ENCODE data around the gene MSMB.

Gene MSMB

GRCh38 chr10:46031648-46032532 lies 14.2 kb downstream of the MSMB start:
- DNase-seq = no peak

GRCh38 chr10:46030091-46030937 lies 15.8 kb downstream of the MSMB start, which contains the start of gene NCOA4:
TSS of gene NCOA4 (minus strand) at chr10:46030623. CDS start at chr10:46016680, 13,943 bp downstream.
- DNase-seq = peak; percentile 97

GRCh38 chr10:46029461-46030030 lies 16.5 kb downstream of the MSMB start:
- no peak for DNase-seq

GRCh38 chr10:46028584-46029460 lies 17.2 kb downstream of the MSMB start:
- DNase-seq = peak; percentile 27 to 69

- DNase-seq = no peak
Observed at GRCh38 chr10:46026106-46026505, 20.0 kb downstream of the MSMB start.

GRCh38 chr10:46025406-46025805 lies 20.7 kb downstream of the MSMB start:
- no peak for DNase-seq

GRCh38 chr10:46024948-46025347 lies 21.1 kb downstream of the MSMB start:
- DNase-seq = no peak

GRCh38 chr10:46022978-46023702 lies 22.9 kb downstream of the MSMB start:
- peak; percentile 83 to 87 for DNase-seq

GRCh38 chr10:46020344-46020657 lies 25.8 kb downstream of the MSMB start:
- DNase-seq = no peak

- peak; percentile 14 to 32 for DNase-seq
Observed at GRCh38 chr10:46019569-46020343, 26.3 kb downstream of the MSMB start.

- no peak for DNase-seq
Observed at GRCh38 chr10:46019177-46019528, 26.9 kb downstream of the MSMB start.

GRCh38 chr10:46018453-46019176 lies 27.5 kb downstream of the MSMB start:
- no peak for DNase-seq

- DNase-seq = no peak
Observed at GRCh38 chr10:46017733-46018132, 28.3 kb downstream of the MSMB start.

GRCh38 chr10:46016811-46017210 lies 29.3 kb downstream of the MSMB start:
- no peak for DNase-seq

- DNase-seq = no peak
Observed at GRCh38 chr10:46016190-46016589, 29.9 kb downstream of the MSMB start.

- no peak for DNase-seq
Observed at GRCh38 chr10:46014683-46015405, 31.2 kb downstream of the MSMB start.

- no peak for DNase-seq
Observed at GRCh38 chr10:46014206-46014605, 31.9 kb downstream of the MSMB start.

- DNase-seq = no peak
Observed at GRCh38 chr10:46012746-46013145, 33.3 kb downstream of the MSMB start.

GRCh38 chr10:46006219-46006618 lies 39.9 kb downstream of the MSMB start:
- DNase-seq = no peak

GRCh38 chr10:46005383-46005782 lies 40.7 kb downstream of the MSMB start:
- no peak for DNase-seq

Measured in CD4-positive, alpha-beta T cell treated with Interleukin-1 beta for 1 hour (primary cell).